ENCODE data around the gene PAF1.

Gene PAF1

DNA sequence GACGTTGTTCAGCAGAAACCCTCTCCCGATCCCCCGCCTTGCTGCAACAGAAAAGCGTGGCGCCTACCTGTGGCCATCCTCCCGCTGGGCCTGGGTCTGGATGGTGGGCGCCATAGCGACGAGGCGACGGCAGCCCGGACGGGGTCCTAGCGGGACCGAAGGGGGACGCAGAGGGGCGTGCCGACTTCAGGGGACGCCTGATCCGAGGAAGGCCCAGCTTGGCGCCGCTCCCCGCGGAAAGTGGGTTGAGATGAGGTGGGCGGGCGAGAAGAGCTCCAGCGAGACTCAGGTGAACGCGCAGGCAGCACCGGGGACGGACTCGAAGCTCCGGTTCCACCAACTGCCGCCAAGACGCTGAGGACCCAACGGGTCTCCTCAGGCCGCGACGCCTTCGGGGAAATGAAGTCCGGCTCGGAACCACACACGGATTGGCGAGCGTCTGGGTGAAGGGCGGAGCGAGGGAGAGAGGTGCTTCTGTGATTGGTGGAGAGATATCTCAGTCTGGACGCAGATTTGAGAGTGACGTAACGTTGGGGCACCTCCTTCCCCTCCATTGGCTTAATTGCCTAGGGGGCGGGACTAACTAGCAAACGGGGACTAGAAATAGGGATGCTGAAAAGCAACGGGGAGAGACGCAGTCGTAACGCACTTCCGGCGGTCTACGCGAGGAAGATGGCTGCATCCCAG, at the start of gene PAF1, which contains the start of gene MED29:
TSS of gene PAF1 (minus strand) at position 356 of the 687 bp plus-strand sequence. CDS start at position 114, 242 bp downstream.
TSS of gene MED29 (plus strand) at position 628 of the 687 bp plus-strand sequence. CDS start at position 673, 45 bp downstream.
- in situ Hi-C loops (cut with MboI; ENCODE audit: low pct_unique_long_range_greater_than_20kb, low sequenced_read_pairs, unreplicated experiment), result no loop called here
- TF ChIP-seq, protein P1, sequence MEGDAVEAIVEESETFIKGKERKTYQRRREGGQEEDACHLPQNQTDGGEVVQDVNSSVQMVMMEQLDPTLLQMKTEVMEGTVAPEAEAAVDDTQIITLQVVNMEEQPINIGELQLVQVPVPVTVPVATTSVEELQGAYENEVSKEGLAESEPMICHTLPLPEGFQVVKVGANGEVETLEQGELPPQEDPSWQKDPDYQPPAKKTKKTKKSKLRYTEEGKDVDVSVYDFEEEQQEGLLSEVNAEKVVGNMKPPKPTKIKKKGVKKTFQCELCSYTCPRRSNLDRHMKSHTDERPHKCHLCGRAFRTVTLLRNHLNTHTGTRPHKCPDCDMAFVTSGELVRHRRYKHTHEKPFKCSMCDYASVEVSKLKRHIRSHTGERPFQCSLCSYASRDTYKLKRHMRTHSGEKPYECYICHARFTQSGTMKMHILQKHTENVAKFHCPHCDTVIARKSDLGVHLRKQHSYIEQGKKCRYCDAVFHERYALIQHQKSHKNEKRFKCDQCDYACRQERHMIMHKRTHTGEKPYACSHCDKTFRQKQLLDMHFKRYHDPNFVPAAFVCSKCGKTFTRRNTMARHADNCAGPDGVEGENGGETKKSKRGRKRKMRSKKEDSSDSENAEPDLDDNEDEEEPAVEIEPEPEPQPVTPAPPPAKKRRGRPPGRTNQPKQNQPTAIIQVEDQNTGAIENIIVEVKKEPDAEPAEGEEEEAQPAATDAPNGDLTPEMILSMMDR (IDR thresholded peaks at IDR 0.05; ENCODE audit: extremely low read depth, insufficient read depth, missing control alignments), result peak; percentile 25
- DNase-seq (ENCODE audit: low spot score), result peak; percentile 99

DNA sequence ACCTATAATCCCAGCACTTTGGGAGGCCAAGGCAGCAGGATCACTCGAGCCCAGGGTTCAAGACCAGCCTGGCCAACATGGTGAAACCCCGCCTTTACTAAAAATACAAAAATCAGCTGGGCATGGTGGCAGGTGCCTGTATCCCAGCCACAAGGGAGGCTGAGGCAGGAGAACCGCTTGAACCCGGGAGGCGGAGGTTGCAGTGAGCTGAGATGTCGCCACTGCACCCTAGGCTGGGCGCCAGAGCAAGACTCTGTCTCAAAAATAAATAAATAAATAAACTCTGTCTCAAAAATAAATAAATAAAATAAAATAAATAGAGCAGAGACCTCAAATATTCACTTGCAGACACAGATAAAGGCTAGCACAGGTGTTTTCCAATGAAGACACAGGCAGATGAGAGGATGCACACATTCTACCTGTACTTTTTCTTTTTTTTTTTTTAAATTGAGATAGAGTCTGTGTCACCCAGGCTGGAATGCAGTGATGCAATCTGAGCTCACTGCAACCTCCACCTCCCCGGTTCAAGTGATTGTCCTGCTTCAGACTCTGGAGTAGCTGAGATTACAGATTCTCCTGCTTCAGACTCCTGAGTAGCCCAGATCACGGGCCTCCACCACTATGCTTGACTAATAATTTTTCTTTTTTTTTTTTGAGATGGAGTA, 47.5 kb upstream of the PAF1 start:
- DNase-seq (ENCODE audit: low spot score), result no peak
- in situ Hi-C loops (cut with MboI; ENCODE audit: low pct_unique_long_range_greater_than_20kb, low sequenced_read_pairs, unreplicated experiment), result loop anchor here (10.0 kb wide), 1 partner anchor 96 kb away; the partner anchor contains the start of gene EID2B
- TF ChIP-seq, protein P1 (IDR thresholded peaks at IDR 0.05; ENCODE audit: extremely low read depth, insufficient read depth, missing control alignments), result no peak

DNA sequence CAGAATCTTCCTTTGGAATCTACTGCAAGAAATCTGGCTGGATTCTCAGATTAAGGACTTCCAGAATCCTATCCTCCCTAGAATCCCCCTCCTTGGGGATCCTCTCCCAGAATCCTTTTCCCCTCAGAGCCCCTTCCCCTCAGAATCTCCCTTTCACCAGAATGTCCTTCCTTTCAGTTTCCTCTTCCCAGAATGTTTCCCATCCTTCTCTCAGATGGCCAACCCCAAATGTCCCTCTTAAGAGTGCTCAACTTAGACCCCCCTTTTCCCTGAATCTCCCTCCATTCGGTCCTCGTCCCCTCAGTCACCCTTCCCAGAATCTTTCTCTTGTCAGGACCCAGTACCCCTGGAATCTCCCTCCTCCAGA, 45.4 kb upstream of the PAF1 start:
- TF ChIP-seq, protein P1 (IDR thresholded peaks at IDR 0.05; ENCODE audit: extremely low read depth, insufficient read depth, missing control alignments), result no peak
- in situ Hi-C loops (cut with MboI; ENCODE audit: low pct_unique_long_range_greater_than_20kb, low sequenced_read_pairs, unreplicated experiment), result loop anchor here (10.0 kb wide), 1 partner anchor 98 kb away; the partner anchor contains the start of gene EID2B
- no peak for DNase-seq (ENCODE audit: low spot score)

DNA sequence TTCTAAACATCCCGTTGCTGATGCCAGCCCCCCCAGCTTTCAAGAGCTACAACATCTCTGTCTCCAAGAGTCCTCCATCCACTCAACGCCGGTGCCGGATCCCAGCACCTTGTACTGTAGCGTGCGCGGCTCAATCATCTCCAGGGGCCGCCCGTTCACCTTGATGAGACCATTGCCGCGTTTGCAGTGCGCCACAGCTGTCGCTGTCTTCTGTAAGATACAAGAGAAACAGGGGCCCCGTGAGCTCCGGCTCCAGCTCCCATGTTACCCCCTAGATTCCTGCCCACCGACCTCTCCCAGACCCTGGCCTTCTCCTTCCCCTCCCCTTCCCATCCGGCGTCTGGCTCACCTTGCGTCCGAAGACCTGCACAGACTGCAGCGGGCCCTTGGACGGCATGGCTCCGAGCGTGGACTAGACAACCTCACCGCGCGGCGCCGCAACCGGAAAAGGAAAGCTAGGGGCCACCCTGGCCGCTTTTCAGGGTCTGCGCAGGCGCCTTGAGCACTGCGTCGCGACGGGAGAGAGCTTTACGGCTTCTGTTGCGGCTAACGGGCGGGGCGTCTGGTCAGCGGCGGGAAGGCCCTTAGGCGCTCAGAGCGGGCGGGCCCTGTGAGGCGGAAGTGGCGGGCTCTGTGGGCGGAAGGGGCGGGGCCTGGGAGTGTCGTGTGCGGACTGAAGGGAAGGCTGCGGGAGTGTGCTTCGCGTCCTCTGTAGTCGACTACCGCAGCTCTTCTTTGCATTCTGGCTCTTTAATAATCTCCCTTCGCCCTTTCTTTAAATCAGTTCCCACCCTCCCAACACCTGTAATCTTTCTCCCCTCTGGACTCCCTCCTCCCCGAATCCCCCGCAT, 44.8 kb upstream of the PAF1 start, which contains the start of gene RPS16:
TSS of gene RPS16 (minus strand) at position 451 of the 851 bp plus-strand sequence. CDS start at position 397, 54 bp downstream.
- in situ Hi-C loops (cut with MboI; ENCODE audit: low pct_unique_long_range_greater_than_20kb, low sequenced_read_pairs, unreplicated experiment), result loop anchor here (10.0 kb wide), 1 partner anchor 99 kb away; the partner anchor contains the start of gene EID2B
- DNase-seq (ENCODE audit: low spot score), result peak; percentile 95
- TF ChIP-seq, protein P1 (IDR thresholded peaks at IDR 0.05; ENCODE audit: extremely low read depth, insufficient read depth, missing control alignments), result no peak

DNA sequence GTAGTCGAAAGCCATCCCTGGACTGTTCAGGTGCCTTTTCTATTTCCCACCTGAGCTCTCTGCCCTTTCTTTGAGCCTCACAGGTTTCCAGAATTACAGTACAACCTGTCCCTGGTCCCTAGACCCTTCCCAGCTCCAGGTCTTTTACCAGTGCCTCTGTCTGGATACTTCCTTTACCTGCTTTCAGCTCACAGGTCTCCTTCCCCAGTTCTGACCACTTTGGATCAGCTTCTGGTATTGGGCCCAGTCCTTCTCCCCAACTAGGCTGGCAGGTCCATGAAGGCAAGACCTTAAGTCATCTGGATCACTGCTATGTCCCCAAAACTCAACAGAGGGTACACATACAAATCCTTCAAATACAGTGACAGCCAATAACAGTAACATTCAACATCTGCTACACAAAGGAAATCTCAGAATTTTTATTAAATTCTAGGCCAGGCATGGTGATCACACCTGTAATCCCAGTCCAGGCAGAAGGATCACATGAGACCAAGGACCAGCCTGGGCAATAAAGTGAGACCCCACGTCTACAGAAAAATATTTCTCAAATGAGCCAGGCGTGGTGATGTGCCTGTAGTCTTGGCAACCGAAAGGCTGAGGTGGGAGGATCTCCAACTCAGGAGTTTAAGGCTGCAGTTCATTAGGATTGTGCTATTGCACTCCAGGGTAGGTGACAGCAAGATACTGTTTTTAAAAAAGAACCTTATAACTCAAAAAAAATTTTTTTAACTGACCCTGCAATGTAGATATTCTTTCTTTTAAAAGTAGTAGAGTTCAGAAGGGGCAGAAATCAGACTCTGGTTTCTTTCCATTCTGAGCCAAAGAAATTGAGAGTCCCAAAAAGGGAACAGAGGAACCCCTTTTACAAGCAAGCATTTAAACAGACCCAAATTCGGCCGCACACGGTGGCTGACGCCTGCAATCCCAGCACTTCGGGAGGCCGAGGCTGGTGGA, 43.5 kb upstream of the PAF1 start:
- in situ Hi-C loops (cut with MboI; ENCODE audit: low pct_unique_long_range_greater_than_20kb, low sequenced_read_pairs, unreplicated experiment), result loop anchor here (10.0 kb wide), 1 partner anchor 100 kb away; the partner anchor contains the start of gene EID2B
- TF ChIP-seq, protein P1 (IDR thresholded peaks at IDR 0.05; ENCODE audit: extremely low read depth, insufficient read depth, missing control alignments), result no peak
- no peak for DNase-seq (ENCODE audit: low spot score)

Measured in GM13977 (cell line).